ENCODE measurements around the gene PIRT.

The PIRT gene

DNA sequence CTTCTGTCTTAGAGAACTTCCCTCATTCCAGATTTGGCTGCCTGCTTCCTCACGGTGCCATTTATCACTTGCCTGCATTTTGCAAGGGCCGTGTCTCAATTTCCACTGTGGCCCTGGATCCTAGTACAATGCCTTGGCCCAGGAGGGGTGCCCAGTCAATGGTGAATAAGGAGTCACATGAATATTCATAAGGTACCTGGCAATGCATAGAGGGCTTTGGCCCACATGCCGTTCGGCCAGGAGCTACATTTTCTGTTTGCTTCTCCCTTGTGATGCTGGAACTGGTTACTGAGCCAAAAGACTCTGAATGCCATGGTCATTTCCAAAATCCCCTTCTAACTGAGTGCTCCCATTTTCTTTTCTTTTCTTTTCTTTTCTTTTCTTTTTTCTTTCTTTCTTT is 4.8 kb upstream of the PIRT start:
- Mint-ChIP-seq H3K4me1 (peaks cover 8% of the 10 kb centered on the region), H3K9me3 (no peaks in the 10 kb centered on the region)
- DNase-seq: no peak

DNA sequence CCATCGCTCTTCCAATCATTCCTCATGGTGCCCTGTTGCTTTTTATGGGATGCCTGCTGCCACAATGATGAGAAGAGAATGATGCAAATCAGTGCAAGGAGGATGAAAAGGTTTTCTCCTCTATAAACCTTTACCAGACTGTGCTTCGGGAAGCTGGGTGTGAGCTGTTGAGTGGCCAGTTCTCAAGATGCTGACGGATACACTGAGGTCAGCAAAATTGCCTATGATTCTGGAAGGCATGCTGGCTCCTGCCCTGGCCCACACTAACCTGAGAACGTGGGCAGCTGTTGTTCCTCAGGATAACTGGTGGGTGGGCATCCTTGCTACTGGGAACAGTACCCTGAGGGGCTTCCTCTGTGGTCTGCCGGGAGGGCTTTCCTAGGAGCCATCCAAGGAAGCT is 795 bp upstream of the PIRT start:
- no peak for DNase-seq
- CTCF ChIA-PET: no interaction called here
- Mint-ChIP-seq H3K27ac (no peak overlapping the region), H3K4me3 (no peak overlapping the region), H3K27me3 (peaks cover 7% of the 10 kb centered on the region), H3K36me3 (no peaks in the 10 kb centered on the region), H3K4me1 (no peaks in the 10 kb centered on the region), H3K9me3 (no peaks in the 10 kb centered on the region)

More for the DNA sequence above, 4.8 kb upstream of the PIRT start:
- peaks cover 26% of the 10 kb centered on the region for H3K27me3 Mint-ChIP-seq
- H3K27ac Mint-ChIP-seq: no peak overlapping the region
- H3K36me3 Mint-ChIP-seq: no peaks in the 10 kb centered on the region
- CTCF ChIA-PET: interaction anchor here (3.9 kb wide), 1 partner anchor 196 kb away, joined by 30 read pairs; no protein-coding TSS in a partner anchor
- no peak overlapping the region for H3K4me3 Mint-ChIP-seq

DNA sequence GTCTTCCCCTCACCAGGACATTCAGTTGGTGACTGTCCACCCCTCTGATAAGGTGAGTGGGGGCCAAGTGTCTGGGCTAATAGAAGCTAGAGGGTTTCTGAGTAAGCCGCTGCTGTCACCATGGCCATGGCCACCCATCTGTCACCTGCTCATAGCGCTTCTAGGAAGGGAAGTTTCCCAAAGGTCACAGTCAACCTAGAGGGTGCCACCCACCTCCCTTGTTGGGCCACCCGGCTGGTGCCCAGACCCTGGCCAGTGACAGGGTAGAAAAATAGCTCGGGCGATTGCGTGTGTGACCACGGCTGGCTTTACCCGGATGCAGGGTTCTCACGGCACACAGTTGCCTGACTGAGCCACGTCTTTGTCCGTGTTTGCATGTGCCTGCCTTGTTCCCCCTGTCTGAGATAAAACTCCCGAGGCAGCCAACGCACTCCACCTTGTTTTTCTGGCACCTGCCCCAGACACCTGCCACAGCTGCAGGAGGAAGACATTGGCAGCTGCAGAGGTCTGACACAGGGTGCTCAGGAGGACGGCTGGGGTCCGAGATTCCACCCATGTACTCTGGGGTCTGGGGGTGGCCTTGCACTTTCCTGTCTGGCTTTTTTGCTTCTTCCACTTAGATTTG is 809 bp downstream of the PIRT start:
- Mint-ChIP-seq H3K36me3 (no peaks in the 10 kb centered on the region), H3K27me3 (no peaks in the 10 kb centered on the region), H3K27ac (no peak overlapping the region), H3K4me1 (no peaks in the 10 kb centered on the region), H3K4me3 (no peak overlapping the region), H3K9me3 (no peaks in the 10 kb centered on the region)
- CTCF ChIA-PET: interaction anchor here (2.0 kb wide), 1 partner anchor 7 kb away, joined by 8 read pairs; no protein-coding TSS in a partner anchor
- no peak for DNase-seq

DNA sequence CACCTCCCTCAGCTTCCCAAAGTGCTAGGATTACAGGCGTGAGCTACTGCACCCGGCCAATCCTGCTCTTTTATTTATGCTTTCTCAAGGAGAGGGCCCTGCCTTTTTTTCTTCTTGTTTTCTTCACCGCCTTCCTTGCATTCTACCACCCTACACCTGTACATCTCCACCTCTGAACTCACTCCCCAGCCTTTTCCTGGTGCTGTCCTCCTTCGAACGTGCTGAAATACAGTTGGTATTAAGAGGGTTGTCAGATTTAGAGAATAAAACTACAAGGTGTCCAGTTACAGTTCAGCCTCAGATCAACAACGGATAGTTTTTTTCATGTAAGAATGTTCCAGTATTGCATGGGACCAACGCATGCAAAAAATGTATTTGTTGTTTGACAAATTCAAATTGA is 1.7 kb downstream of the PIRT start:
- Mint-ChIP-seq H3K4me3 (no peak overlapping the region), H3K4me1 (no peaks in the 10 kb centered on the region), H3K27ac (no peak overlapping the region), H3K36me3 (no peaks in the 10 kb centered on the region), H3K9me3 (no peaks in the 10 kb centered on the region), H3K27me3 (no peaks in the 10 kb centered on the region)
- DNase-seq: no peak
- CTCF ChIA-PET: interaction anchor here (2.0 kb wide), 1 partner anchor 8 kb away, joined by 8 read pairs; no protein-coding TSS in a partner anchor

GRCh38 chr17:10831696-10832095 is 6.2 kb downstream of the PIRT start:
- Mint-ChIP-seq H3K27ac (no peak overlapping the region), H3K27me3 (peaks cover 3% of the 10 kb centered on the region), H3K9me3 (no peaks in the 10 kb centered on the region), H3K36me3 (no peaks in the 10 kb centered on the region), H3K4me3 (no peak overlapping the region), H3K4me1 (no peaks in the 10 kb centered on the region)
- DNase-seq: no peak
- CTCF ChIA-PET: no interaction called here

DNA sequence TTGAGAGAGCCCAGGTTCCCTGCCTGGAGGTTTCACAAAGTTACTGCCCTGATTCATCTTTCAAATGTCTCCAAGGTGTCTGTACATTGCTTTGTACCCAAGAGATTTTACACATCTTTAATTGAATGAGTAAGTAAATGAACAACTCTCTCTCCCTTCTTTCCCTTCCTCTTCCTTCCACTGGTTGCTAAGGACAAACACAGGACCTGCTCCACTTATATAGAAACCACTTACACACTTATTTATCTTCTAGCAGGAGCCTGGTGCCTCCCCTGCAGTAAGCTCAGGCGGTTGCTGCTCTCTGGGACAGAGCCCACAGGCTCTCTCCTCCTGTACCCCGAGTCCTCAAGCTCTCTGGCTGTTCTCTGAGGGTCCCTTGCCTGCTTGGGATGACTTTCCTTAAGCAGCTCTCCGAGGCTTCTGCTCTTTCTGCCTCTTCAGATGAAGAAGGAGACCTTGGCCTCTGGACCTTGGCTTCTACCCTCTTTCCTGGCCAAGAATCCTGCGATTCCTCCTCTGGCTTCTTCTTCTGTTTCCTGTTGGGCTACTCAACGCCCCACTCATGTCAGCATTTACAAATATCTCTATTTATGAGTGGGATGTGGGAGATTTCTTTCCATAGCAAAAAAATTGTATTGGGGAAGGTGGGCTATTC is 9.9 kb downstream of the PIRT start:
- CTCF ChIA-PET: no interaction called here
- Mint-ChIP-seq H3K36me3 (no peaks in the 10 kb centered on the region), H3K27me3 (peaks cover 3% of the 10 kb centered on the region), H3K27ac (no peak overlapping the region), H3K4me1 (no peaks in the 10 kb centered on the region), H3K9me3 (no peaks in the 10 kb centered on the region), H3K4me3 (no peak overlapping the region)
- no peak for DNase-seq

DNA sequence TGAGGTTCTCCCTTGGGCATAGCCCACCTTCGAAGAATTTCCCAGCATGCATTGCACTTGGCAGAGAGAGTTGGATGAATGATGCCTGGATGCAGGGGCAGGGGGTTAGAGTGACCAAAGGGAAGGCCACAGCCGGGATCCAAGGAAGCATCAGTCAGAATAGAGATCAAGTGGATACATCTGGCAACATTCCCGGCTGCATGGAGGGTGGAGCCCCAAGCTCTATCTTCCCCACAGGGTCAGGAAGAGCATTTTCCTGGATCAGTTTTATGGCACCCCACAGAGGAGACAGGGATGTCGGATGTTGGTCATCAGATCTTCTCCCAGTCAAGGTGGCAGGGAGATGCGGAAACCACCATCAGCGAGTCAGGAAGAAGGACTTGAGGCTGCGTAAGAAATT is 13.0 kb downstream of the PIRT start:
- peaks cover 3% of the 10 kb centered on the region for H3K27me3 Mint-ChIP-seq
- no peak overlapping the region for H3K27ac Mint-ChIP-seq
- H3K9me3 Mint-ChIP-seq: no peaks in the 10 kb centered on the region
- no peaks in the 10 kb centered on the region for H3K36me3 Mint-ChIP-seq
- H3K4me1 Mint-ChIP-seq: no peaks in the 10 kb centered on the region
- CTCF ChIA-PET: interaction anchor here (0.6 kb wide), 1 partner anchor 128 kb away, joined by 3 read pairs; no protein-coding TSS in a partner anchor
- H3K4me3 Mint-ChIP-seq: no peak overlapping the region
- DNase-seq: no peak

GRCh38 chr17:10821770-10822169 is 16.1 kb downstream of the PIRT start:
- CTCF ChIA-PET: interaction anchor here (1.1 kb wide), 1 partner anchor 175 kb away, joined by 4 read pairs; no protein-coding TSS in a partner anchor
- Mint-ChIP-seq H3K36me3 (no peaks in the 10 kb centered on the region), H3K4me3 (no peak overlapping the region), H3K27ac (no peak overlapping the region), H3K27me3 (peaks cover 6% of the 10 kb centered on the region), H3K4me1 (no peaks in the 10 kb centered on the region), H3K9me3 (no peaks in the 10 kb centered on the region)
- no peak for DNase-seq

DNA sequence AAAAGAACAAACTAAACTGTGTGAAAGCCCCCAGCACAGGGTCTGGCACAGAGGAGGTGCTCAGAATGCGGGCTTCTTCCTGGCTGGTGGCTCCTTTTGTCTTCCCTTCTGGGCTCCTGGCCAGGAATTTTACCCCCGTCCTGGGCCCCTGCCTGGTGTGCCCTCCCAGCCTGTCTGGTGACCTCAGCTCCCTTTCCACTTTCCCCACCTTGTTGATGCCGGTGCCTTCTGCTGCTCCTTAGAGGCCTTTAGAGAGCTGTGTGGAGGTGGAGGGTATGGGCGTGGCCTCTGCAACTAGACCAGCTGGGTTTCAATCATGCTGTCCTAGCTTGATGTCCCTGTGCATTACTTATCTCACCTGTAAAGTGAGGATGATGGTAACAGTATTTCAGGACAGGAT is 16.8 kb downstream of the PIRT start:
- H3K9me3 Mint-ChIP-seq: no peaks in the 10 kb centered on the region
- CTCF ChIA-PET: interaction anchor here (1.1 kb wide), 1 partner anchor 174 kb away, joined by 4 read pairs; no protein-coding TSS in a partner anchor
- peaks cover 6% of the 10 kb centered on the region for H3K27me3 Mint-ChIP-seq
- no peaks in the 10 kb centered on the region for H3K36me3 Mint-ChIP-seq
- no peaks in the 10 kb centered on the region for H3K4me1 Mint-ChIP-seq
- no peak overlapping the region for H3K27ac Mint-ChIP-seq
- DNase-seq: no peak
- no peak overlapping the region for H3K4me3 Mint-ChIP-seq

DNA sequence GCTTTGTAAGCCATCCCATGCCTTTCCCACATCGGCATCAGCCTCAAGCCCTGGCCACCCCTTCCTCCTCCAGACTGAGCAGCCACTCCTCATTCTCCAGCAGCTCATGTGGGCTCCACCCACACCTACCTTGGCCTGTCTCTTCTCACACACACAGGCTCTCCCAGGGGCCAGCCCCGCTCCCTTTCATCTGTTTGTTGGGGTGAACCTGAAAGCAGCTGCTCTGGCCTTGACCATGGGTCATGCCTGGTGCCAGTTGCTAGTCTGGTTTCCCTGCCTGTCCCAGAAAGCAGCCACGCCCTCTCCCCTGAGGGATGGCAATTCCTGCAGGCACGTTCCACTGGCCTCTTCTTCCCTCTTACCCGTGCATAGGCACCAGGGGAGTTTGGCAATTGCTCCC is 22.6 kb downstream of the PIRT start:
- Mint-ChIP-seq H3K4me1 (no peaks in the 10 kb centered on the region), H3K9me3 (no peaks in the 10 kb centered on the region), H3K27me3 (peaks cover 10% of the 10 kb centered on the region), H3K36me3 (no peaks in the 10 kb centered on the region), H3K27ac (no peak overlapping the region), H3K4me3 (no peak overlapping the region)
- DNase-seq: no peak
- CTCF ChIA-PET: interaction anchor here (1.0 kb wide), 1 partner anchor 29 kb away, joined by 3 read pairs; no protein-coding TSS in a partner anchor

DNA sequence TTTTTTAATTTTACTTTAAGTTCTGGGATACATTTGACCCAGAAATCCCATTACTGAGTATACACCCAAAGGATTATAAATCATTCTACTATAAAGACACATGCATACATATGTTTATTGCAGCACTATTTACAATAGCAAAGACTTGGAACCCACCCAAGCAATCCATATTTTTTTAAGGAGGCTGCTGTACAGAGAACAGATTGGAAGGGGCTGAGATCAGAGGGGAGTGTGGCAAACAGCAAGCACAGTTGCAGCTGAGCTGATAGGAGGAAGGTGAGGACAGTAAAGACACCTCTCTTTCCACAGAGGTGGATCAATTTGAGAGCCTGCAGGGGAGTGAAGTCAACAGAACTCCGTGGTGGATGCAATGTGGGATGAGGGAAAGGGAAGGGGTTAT is 23.8 kb downstream of the PIRT start:
- no peak overlapping the region for H3K4me3 Mint-ChIP-seq
- no peak overlapping the region for H3K27ac Mint-ChIP-seq
- DNase-seq: no peak
- H3K9me3 Mint-ChIP-seq: no peaks in the 10 kb centered on the region
- H3K36me3 Mint-ChIP-seq: no peaks in the 10 kb centered on the region
- H3K27me3 Mint-ChIP-seq: peaks cover 10% of the 10 kb centered on the region
- CTCF ChIA-PET: no interaction called here
- no peaks in the 10 kb centered on the region for H3K4me1 Mint-ChIP-seq

GRCh38 chr17:10812674-10813073 is 25.2 kb downstream of the PIRT start:
- H3K9me3 Mint-ChIP-seq: no peaks in the 10 kb centered on the region
- DNase-seq: no peak
- peaks cover 10% of the 10 kb centered on the region for H3K27me3 Mint-ChIP-seq
- H3K27ac Mint-ChIP-seq: no peak overlapping the region
- CTCF ChIA-PET: no interaction called here
- H3K4me3 Mint-ChIP-seq: no peak overlapping the region
- no peaks in the 10 kb centered on the region for H3K36me3 Mint-ChIP-seq
- H3K4me1 Mint-ChIP-seq: no peaks in the 10 kb centered on the region

DNA sequence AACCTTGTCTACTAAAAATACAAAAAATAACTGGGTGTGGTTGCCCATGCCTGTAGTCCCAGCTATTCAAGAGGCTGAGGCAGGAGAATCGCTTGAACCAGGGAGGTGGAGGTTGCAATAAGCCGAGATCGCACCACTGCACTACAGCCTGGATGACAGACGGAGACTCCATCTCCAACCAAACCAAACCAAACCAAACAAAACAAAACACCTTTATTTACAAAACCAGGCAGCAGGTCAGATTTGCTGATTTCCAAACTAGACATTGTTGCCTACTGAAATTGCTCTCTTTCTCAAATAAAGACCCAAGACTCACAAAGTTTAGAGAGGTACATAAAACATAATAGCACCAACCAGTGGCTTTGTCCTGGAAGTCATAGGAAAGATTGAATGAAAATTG is 28.3 kb downstream of the PIRT start:
- no peaks in the 10 kb centered on the region for H3K9me3 Mint-ChIP-seq
- CTCF ChIA-PET: no interaction called here
- no peak overlapping the region for H3K27ac Mint-ChIP-seq
- no peaks in the 10 kb centered on the region for H3K27me3 Mint-ChIP-seq
- no peaks in the 10 kb centered on the region for H3K36me3 Mint-ChIP-seq
- no peak overlapping the region for H3K4me3 Mint-ChIP-seq
- H3K4me1 Mint-ChIP-seq: no peaks in the 10 kb centered on the region
- DNase-seq: no peak

- H3K4me1 Mint-ChIP-seq: no peaks in the 10 kb centered on the region
- H3K27ac Mint-ChIP-seq: no peak overlapping the region
- H3K36me3 Mint-ChIP-seq: no peaks in the 10 kb centered on the region
- H3K27me3 Mint-ChIP-seq: no peaks in the 10 kb centered on the region
- DNase-seq: no peak
- no peaks in the 10 kb centered on the region for H3K9me3 Mint-ChIP-seq
- no peak overlapping the region for H3K4me3 Mint-ChIP-seq
- CTCF ChIA-PET: no interaction called here
These were observed 30.2 kb downstream of the PIRT start for GRCh38 chr17:10807704-10808128.

DNA sequence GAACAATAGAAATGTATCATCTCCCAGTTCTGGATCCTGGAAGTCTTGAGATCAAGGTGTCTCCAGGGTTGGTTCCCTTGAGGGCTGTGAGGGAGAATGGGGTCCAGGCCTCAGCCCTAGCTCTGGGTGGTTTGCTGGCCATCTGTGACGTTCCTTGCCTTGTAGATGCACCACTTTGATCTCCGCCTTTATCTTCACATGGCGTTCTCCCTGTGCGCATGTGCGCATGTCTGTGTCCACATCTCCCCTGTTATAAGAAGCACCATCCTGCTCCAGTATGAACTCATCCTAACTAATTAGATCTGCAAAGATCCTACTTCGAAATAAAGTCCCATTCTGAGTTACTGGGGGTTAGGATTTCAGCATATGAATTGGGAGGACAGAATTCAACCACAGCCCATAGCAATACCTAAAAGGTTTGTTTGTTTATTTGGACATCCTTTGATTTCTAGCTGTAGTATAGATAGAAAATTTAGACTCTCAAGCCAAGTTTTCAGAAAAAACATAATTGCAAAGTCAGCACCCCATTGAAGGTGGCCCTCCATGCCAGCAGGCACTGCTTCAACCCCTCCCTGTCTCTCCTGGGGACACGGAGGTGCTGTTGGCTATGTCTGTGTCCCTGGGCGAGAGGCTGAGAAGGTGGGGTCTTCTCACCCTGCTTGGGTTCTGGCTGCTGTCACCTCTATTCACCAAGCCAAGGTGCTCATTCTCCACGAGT is 31.2 kb downstream of the PIRT start:
- Mint-ChIP-seq H3K27me3 (no peaks in the 10 kb centered on the region), H3K27ac (no peak overlapping the region), H3K9me3 (no peaks in the 10 kb centered on the region), H3K4me1 (no peaks in the 10 kb centered on the region), H3K36me3 (no peaks in the 10 kb centered on the region), H3K4me3 (no peak overlapping the region)
- CTCF ChIA-PET: no interaction called here
- DNase-seq: no peak
